Measurements from ENCODE around the gene KPNA2.
"Not testable (repeated sequence)": the region's sequence is repeated elsewhere in the genome, so short reads cannot be mapped to it uniquely, and the experiment has no call there.

Gene KPNA2

DNA sequence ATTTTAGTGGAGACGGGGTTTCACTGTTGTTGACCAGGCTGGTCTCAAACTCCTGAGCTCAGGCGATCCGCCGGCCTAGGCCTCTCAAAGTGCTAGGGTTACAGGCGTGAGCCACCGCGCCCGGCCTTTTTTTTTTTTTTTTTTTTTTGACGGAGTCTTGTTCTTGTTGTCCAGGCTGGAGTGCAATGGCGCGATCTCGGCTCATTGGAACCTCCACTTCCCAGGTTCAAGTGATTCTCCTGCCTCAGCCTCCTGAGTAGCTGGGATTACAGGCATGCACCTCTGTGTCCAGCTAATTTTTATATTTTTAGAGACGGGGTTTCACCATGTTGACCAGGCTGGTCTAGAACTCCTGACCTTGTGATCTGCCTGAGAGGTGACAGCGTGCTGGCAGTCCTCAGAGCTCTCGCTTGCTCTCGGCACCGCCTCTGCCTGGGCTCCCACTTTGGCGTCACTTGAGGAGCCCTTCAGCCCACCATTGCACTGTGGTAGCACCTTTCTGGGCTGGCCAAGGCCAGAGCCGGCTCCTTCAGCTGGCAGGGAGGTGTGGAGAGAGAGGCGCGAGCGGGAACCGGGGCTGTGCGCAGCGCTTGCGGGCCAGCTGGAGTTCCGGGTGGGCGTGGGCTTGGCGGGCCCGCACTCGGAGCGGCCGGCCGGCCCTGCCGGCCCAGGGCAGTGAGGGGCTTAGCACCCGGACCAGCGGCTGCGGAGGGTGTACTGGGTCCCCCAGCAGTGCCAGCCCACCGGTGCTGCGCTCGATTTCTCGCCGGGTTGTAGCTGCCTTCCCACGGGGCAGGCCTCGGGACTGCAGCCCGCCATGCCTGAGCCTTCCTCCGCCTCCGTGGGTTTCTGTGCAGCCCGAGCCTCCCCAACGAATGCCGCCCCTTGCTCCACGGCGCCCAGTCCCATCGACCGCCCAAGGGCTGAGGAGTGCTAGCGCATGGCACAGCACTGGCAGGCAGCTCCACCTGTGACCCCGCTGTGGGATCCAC, 16.1 kb downstream of the KPNA2 start:
- H3K9me3 ChIP-seq (ENCODE audit: insufficient read depth, low read depth, low read length); H3K36me3 ChIP-seq (ENCODE audit: control insufficient read depth in 1 of 2, insufficient read depth in 2 of 2, low read length in 2 of 2); H3K79me1 ChIP-seq (ENCODE audit: low read length); H4K12ac ChIP-seq (ENCODE audit: low read depth, low read length); H3K27me3 ChIP-seq (ENCODE audit: insufficient read depth, low read length); H2BK120ac ChIP-seq (ENCODE audit: insufficient read depth, low read length, poor library complexity); H3K4me2 ChIP-seq (ENCODE audit: low read length); H3K27ac ChIP-seq (ENCODE audit: low read depth, low read length); DNase-seq; H3K14ac ChIP-seq (ENCODE audit: low read length); H4K8ac ChIP-seq (ENCODE audit: low read depth, low read length); H3K18ac ChIP-seq (ENCODE audit: low read length); H3K79me2 ChIP-seq (ENCODE audit: control insufficient read depth, insufficient read depth, low read length, poor library complexity); H3K9ac ChIP-seq (ENCODE audit: low read length); H2AK5ac ChIP-seq (ENCODE audit: low read length); H3K23ac ChIP-seq (ENCODE audit: low read length); H3K4ac ChIP-seq (ENCODE audit: low read depth, low read length); H3K4me3 ChIP-seq (ENCODE audit: low read depth, low read length); H2BK5ac ChIP-seq (ENCODE audit: low read depth, low read length, poor library complexity); H3K4me1 ChIP-seq (ENCODE audit: control insufficient read depth in 1 of 2, insufficient read depth in 2 of 2, low read length in 2 of 2); H2BK12ac ChIP-seq (ENCODE audit: low read length); H4K91ac ChIP-seq (ENCODE audit: low read depth, low read length); H2AFZ ChIP-seq (ENCODE audit: insufficient read depth, low read length, poor library complexity): not testable (repeated sequence)
- no CpG with 5 or more reads among the region's 57 CpGs for WGBS (ENCODE audit: extremely low coverage, insufficient coverage, insufficient read length)

DNA sequence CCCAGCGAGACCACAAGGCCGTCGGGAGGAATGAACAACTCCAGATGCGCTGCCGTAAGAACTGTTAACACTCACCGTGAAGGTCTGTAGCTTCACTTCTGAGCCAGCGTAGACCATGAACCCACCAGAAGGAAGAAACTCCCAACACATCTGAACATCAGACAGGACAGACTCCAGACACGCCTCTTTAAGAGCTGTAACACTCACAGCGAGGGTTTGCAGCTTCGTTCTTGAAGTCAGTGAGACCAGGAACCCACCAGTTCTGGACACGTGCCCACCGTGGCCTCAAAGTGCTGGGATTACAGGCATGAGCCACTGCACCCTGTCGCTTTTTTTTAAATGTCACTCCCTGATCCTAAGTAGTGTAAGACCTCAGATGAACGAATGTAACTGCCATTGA, 17.3 kb downstream of the KPNA2 start:
- H4K8ac ChIP-seq (ENCODE audit: low read depth, low read length): no peak overlapping the region
- no peaks in the 10 kb centered on the region for H3K27me3 ChIP-seq (ENCODE audit: insufficient read depth, low read length)
- H3K9ac ChIP-seq (ENCODE audit: low read length): no peak overlapping the region
- H4K12ac ChIP-seq (ENCODE audit: low read depth, low read length): no peak overlapping the region
- no peak overlapping the region for H3K18ac ChIP-seq (ENCODE audit: low read length)
- no peak overlapping the region for H3K14ac ChIP-seq (ENCODE audit: low read length)
- no peak overlapping the region for H4K91ac ChIP-seq (ENCODE audit: low read depth, low read length)
- H3K4me2 ChIP-seq (ENCODE audit: low read length): no peak overlapping the region
- WGBS (ENCODE audit: extremely low coverage, insufficient coverage, insufficient read length): no CpG with 5 or more reads among the region's 14 CpGs
- H3K79me1 ChIP-seq (ENCODE audit: low read length): no peaks in the 10 kb centered on the region
- no peaks in the 10 kb centered on the region for H3K36me3 ChIP-seq (ENCODE audit: control insufficient read depth in 1 of 2, insufficient read depth in 2 of 2, low read length in 2 of 2)
- peaks cover 2 to 8% of the 10 kb centered on the region in 2 experiments for H3K4me1 ChIP-seq (ENCODE audit: control insufficient read depth in 1 of 2, insufficient read depth in 2 of 2, low read length in 2 of 2)
- no peak overlapping the region for H2AK5ac ChIP-seq (ENCODE audit: low read length)
- DNase-seq: no peak
- no peak overlapping the region for H2AFZ ChIP-seq (ENCODE audit: insufficient read depth, low read length, poor library complexity)
- H3K4ac ChIP-seq (ENCODE audit: low read depth, low read length): no peak overlapping the region
- H3K23ac ChIP-seq (ENCODE audit: low read length): no peak overlapping the region
- no peaks in the 10 kb centered on the region for H3K9me3 ChIP-seq (ENCODE audit: insufficient read depth, low read depth, low read length)
- H2BK12ac ChIP-seq (ENCODE audit: low read length): no peak overlapping the region
- no peak overlapping the region for H3K27ac ChIP-seq (ENCODE audit: low read depth, low read length)
- no peak overlapping the region for H2BK5ac ChIP-seq (ENCODE audit: low read depth, low read length, poor library complexity)
- H2BK120ac ChIP-seq (ENCODE audit: insufficient read depth, low read length, poor library complexity): no peak overlapping the region
- no peak overlapping the region for H3K4me3 ChIP-seq (ENCODE audit: low read depth, low read length)
- H3K79me2 ChIP-seq (ENCODE audit: control insufficient read depth, insufficient read depth, low read length, poor library complexity): no peaks in the 10 kb centered on the region

DNA sequence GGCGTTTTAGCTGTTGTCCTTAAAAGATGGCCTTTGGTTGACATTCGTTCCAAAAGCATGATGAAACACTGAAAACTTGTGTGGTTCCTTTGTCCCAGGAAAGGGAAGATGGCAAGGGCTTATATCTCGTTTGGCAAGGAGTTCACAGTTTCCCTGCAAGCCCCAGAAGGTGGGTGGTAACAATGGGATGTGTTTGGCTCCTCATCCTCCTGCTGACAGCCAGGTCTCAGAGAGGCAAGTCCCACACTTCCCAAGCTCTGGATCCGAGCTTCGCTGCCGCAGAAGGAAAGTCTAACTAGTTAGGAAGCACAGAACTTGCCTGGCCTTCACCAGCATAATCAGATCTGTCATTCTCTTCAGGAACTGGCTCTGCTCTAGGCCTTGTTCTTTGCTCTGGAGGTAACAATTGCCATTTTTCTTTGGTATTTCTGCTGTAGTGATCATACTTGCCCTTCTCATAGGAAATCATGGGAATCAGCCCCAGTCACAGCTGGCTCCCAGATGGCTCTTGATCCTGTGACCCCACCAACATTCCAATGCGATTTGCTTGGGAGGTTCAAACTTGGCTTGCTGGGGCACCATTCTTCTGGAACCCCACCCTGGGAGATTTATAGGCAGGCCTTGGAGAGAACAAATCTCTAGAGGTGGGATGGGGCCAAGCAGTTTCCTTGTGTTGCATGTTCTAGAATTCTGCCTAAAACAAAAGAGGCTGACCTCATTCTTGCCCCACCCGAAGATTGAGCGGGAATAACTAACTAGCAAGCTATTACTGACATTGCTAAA, 17.9 kb downstream of the KPNA2 start:
- no peak overlapping the region for H4K91ac ChIP-seq (ENCODE audit: low read depth, low read length)
- DNase-seq: no peak
- no peak overlapping the region for H3K4me2 ChIP-seq (ENCODE audit: low read length)
- H4K12ac ChIP-seq (ENCODE audit: low read depth, low read length): no peak overlapping the region
- no peak overlapping the region for H3K14ac ChIP-seq (ENCODE audit: low read length)
- H3K18ac ChIP-seq (ENCODE audit: low read length): no peak overlapping the region
- H3K4ac ChIP-seq (ENCODE audit: low read depth, low read length): no peak overlapping the region
- no peak overlapping the region for H3K4me3 ChIP-seq (ENCODE audit: low read depth, low read length)
- no peaks in the 10 kb centered on the region for H3K79me2 ChIP-seq (ENCODE audit: control insufficient read depth, insufficient read depth, low read length, poor library complexity)
- no peak overlapping the region for H3K9ac ChIP-seq (ENCODE audit: low read length)
- H2BK5ac ChIP-seq (ENCODE audit: low read depth, low read length, poor library complexity): no peak overlapping the region
- no peaks in the 10 kb centered on the region for H3K27me3 ChIP-seq (ENCODE audit: insufficient read depth, low read length)
- H2AK5ac ChIP-seq (ENCODE audit: low read length): no peak overlapping the region
- no peak overlapping the region for H2BK120ac ChIP-seq (ENCODE audit: insufficient read depth, low read length, poor library complexity)
- no peaks in the 10 kb centered on the region for H3K36me3 ChIP-seq (ENCODE audit: control insufficient read depth in 1 of 2, insufficient read depth in 2 of 2, low read length in 2 of 2)
- no peak overlapping the region for H3K27ac ChIP-seq (ENCODE audit: low read depth, low read length)
- no CpG with 5 or more reads among the region's 9 CpGs for WGBS (ENCODE audit: extremely low coverage, insufficient coverage, insufficient read length)
- no peak overlapping the region for H2BK12ac ChIP-seq (ENCODE audit: low read length)
- no peaks in the 10 kb centered on the region for H3K9me3 ChIP-seq (ENCODE audit: insufficient read depth, low read depth, low read length)
- no peak overlapping the region for H3K23ac ChIP-seq (ENCODE audit: low read length)
- H3K79me1 ChIP-seq (ENCODE audit: low read length): no peaks in the 10 kb centered on the region
- no peak overlapping the region for H4K8ac ChIP-seq (ENCODE audit: low read depth, low read length)
- H3K4me1 ChIP-seq (ENCODE audit: control insufficient read depth in 1 of 2, insufficient read depth in 2 of 2, low read length in 2 of 2): peaks cover 2 to 8% of the 10 kb centered on the region in 2 experiments
- no peak overlapping the region for H2AFZ ChIP-seq (ENCODE audit: insufficient read depth, low read length, poor library complexity)

DNA sequence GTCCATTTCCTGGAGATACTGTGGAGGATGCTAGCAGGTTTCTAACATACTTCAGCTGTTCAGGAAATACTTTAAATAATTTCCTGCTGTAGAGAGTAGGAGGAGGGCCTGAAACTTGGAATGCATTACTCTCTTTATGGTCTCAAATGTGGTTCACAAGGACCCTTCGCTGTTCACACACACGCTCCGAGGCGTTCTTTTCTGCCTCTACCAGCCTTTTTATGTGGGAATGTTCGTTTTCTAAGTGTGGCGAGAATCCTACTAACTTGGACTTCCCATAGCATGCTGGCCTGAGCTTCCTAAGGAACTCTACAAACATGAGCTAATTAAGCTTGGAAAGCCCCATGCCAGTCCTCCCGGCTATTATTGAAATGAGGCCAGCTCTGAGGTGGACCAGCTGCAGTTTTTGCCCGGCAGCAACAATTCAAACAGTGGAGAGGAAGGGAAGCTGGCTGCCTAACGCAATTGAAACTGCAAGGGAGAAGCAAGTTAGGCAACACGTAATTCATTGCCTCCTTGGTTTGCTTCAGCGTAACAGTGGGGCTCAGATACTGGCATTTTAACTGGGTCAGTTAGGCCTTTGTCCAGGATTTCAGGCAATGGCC, 18.9 kb downstream of the KPNA2 start:
- Histone ChIP-seq H2BK12ac (ENCODE audit: low read length) (no peak overlapping the region), H3K27me3 (ENCODE audit: insufficient read depth, low read length) (no peaks in the 10 kb centered on the region), H4K8ac (ENCODE audit: low read depth, low read length) (no peak overlapping the region), H4K91ac (ENCODE audit: low read depth, low read length) (no peak overlapping the region), H3K18ac (ENCODE audit: low read length) (no peak overlapping the region), H3K4ac (ENCODE audit: low read depth, low read length) (no peak overlapping the region), H3K9ac (ENCODE audit: low read length) (no peak overlapping the region), H3K4me2 (ENCODE audit: low read length) (peak overlapping the region; percentile 36), H2BK120ac (ENCODE audit: insufficient read depth, low read length, poor library complexity) (no peak overlapping the region), H3K4me3 (ENCODE audit: low read depth, low read length) (no peak overlapping the region), H3K14ac (ENCODE audit: low read length) (no peak overlapping the region), H3K23ac (ENCODE audit: low read length) (no peak overlapping the region), H3K27ac (ENCODE audit: low read depth, low read length) (peak overlapping the region; percentile 61), H3K79me1 (ENCODE audit: low read length) (no peaks in the 10 kb centered on the region), H4K12ac (ENCODE audit: low read depth, low read length) (no peak overlapping the region), H2AK5ac (ENCODE audit: low read length) (no peak overlapping the region), H3K79me2 (ENCODE audit: control insufficient read depth, insufficient read depth, low read length, poor library complexity) (no peaks in the 10 kb centered on the region), H3K9me3 (ENCODE audit: insufficient read depth, low read depth, low read length) (no peaks in the 10 kb centered on the region), H3K4me1 (ENCODE audit: control insufficient read depth in 1 of 2, insufficient read depth in 2 of 2, low read length in 2 of 2) (peaks cover 2 to 8% of the 10 kb centered on the region in 2 experiments), H2AFZ (ENCODE audit: insufficient read depth, low read length, poor library complexity) (no peak overlapping the region), H2BK5ac (ENCODE audit: low read depth, low read length, poor library complexity) (no peak overlapping the region), H3K36me3 (ENCODE audit: control insufficient read depth in 1 of 2, insufficient read depth in 2 of 2, low read length in 2 of 2) (no peaks in the 10 kb centered on the region)
- DNase-seq: peak; percentile 64 to 78
- WGBS (ENCODE audit: extremely low coverage, insufficient coverage, insufficient read length): no CpG with 5 or more reads among the region's 11 CpGs

Data from trophoblast cell (in vitro differentiated cells and primary cell).